GM18520 (cell line): Measurements from ENCODE around the gene VWA5A.
"Not testable (repeated sequence)": the region's sequence is repeated elsewhere in the genome, so short reads cannot be mapped to it uniquely, and the experiment has no call there.

Experiments used
- ATAC-seq: cut with Tn5 transposase; IDR thresholded peaks from one replicate; pipeline ENCODE4 v1.9.1; 2021; ENCODE audit not compliant: unreplicated experiment

The VWA5A gene

GRCh38 chr11:124168796-124169195 lies 53.5 kb downstream of the VWA5A start:
- no peak for ATAC-seq

DNA sequence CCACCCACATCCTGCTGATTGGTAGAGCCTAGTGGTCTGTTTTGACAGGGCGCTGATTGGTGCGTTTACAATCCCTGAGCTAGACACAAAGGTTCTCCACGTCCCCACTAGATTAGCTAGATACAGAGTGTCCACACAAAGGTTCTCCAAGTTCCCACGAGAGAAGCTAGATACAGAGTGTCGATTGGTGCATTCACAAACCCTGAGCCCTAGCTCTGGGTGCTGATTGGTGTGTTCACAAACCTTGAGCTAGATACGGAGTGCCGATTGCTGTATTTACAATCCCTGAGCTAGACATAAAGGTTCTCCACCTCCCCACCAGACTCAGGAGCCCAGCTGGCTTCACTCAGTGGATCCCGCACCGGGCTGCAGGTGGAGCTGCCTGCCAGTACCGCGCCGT lies 55.1 kb downstream of the VWA5A start:
- ATAC-seq, result not testable (repeated sequence)

DNA sequence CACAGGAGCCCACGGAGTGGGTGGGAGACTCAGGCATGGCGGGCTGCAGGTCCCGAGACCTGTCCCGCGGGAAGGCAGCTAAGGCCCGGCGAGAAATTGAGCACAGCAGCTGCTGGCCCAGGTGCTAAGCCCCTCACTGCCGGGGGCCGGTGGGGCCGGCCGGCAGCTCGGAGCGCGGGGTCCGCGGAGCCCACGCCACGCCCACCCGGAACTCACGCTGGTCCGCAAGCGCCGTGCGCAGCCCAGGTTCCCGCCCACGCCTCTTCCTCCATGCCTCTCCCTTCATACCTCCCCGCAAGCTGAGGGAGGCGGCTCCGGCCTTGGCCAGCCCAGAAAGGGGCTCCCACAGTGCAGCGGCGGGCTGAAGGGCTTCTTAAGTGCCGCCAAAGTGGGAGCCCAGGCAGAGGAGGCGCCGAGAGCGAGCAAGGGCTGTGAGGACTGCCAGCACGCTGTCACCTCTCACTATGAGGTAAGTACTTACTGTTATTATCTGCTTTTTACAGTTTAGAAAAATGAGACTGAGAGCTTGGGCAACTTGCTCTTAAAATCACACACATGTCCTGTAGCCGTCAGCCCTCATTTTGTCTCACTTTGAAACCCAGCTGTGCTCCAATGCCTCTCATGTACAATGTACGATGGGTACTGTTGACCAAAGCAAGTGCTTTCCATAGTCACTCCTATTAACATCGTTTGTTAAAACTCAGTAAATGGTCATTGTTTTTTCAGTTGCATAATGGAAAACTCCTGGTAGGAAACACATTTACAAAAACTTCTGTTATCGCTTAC lies 55.7 kb downstream of the VWA5A start:
- no peak for ATAC-seq

DNA sequence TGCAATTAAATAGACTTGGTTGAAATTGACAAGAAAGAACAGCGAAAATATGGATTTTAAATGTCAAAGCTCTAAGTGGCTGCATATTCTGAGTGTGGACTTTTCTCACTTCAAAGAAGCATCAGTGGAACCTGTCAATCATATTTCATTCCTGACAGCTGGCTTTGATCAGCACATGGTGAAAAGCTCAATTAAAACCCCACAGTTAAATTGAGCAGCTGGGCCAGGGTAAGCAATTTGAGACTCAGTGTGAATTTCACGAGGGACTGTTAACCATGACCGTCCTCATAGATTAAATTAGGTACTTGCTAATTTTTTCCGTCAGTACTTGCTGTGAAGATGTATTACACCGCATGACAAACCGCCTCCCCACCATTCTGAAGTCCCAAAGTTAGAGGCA lies 56.9 kb downstream of the VWA5A start:
- no peak for ATAC-seq

- ATAC-seq, result no peak
Observed at GRCh38 chr11:124172599-124172998, 57.3 kb downstream of the VWA5A start.

DNA sequence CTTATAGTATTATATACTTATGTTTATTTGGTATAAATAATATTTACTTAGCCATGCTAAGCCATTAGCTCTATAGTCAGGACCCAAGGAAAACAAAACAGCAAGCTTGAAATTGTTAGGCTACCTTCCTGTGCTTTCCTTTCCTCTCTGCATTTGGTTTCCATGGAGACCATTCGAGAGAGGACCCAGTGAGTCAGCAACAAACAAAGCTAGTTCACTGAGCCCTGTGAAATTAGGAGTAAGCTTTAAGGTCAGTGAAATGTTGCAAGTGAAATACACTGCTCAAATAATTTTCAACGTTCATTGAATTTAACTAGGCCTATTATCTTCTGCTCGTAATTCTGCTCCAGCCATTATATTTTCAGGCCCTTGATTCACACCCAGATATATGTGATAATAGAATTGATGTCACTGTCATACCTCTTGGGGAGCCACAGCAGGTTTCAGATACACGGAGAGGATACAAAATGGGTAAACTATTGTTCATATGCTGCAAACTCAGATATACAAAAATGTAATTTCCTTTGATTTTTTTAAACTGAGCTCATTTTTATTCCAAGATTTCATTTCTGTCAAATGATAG lies 58.8 kb downstream of the VWA5A start:
- no peak for ATAC-seq

GRCh38 chr11:124176925-124177715 lies 61.9 kb downstream of the VWA5A start:
- ATAC-seq, result no peak

GRCh38 chr11:124179310-124179709 lies 64.1 kb downstream of the VWA5A start:
- ATAC-seq, result no peak

GRCh38 chr11:124183068-124183467 lies 67.8 kb downstream of the VWA5A start, which contains the start of gene OR10D3:
TSS of gene OR10D3 (plus strand) at chr11:124183345. CDS start at chr11:124185270, 1,925 bp downstream.
- no peak for ATAC-seq

DNA sequence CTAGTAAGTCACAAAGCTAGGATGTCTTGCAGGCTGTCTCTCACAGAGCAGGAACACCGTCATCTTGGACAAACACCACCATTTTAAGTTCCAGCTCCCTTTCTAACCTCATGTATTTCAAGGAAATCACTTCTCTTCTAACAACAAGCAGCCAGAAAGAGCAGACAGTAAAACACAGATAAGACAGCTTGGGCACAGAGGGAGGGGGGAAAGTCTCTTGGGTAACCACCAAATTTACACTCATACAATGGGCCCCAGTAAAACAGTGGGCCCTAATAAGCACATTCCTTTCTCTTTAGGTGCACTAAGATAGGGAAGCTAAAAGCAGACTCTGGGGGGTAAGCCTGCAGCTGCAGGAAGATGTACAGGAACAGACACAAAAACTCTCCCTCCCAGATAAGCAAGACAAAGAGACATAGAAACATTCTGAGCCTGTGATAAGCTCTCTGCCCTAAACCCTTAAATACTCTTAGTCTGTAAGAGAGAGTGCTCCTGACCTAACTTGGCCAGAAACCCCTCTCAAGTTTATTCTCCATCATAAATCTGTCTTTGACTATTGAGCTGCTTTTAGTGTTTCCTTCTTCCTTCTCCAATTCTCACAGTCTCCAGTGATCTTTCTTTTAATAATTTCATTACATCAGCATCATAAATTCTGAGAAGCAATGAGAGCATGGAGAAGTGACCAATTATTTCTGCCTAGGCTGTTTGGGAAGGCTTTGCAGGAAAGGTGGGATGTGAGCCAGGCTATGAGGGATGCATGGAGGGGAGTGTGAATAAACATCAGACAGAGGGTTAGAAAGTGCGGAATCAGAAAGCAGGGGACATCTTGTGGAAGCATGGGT lies 75.3 kb downstream of the VWA5A start:
- ATAC-seq, result no peak

DNA sequence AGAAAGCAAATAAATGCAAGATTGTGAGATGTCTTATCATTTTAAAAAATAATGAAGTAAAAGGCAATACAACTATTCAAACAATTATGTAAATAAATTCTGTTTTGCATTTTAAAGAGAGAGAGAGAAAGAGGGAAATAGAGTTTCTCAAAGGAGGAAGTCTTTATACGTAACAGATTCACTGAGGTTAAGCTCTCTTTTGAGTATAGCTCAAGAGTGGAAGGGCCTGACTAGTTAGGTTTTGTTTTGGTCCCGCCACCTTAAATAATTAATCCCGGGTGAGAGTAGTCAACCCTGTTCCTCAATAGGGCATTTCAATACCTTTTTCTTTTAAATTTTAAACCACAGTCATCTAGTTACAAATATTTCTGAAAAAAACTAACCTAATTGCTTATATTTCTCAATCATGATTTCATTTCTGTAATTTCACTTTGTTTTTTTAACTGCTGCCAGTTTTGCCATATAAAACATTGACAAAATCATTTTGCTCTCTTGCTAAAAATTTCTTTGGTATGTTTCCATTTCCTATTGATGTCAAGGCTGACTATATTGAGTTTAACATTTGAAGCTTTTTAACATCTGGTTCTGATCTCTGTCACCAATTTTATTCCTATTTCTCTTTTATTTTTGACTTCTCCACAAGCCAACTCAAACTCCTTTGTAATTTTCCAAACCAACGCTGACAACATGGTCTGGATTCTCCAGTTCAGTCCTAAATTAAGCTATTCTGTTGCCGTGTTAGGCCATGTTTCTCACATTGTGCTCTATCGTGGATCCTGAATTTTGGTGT lies 78.2 kb downstream of the VWA5A start:
- ATAC-seq, result no peak

- no peak for ATAC-seq
Observed at GRCh38 chr11:124194293-124195188, 79.3 kb downstream of the VWA5A start.

DNA sequence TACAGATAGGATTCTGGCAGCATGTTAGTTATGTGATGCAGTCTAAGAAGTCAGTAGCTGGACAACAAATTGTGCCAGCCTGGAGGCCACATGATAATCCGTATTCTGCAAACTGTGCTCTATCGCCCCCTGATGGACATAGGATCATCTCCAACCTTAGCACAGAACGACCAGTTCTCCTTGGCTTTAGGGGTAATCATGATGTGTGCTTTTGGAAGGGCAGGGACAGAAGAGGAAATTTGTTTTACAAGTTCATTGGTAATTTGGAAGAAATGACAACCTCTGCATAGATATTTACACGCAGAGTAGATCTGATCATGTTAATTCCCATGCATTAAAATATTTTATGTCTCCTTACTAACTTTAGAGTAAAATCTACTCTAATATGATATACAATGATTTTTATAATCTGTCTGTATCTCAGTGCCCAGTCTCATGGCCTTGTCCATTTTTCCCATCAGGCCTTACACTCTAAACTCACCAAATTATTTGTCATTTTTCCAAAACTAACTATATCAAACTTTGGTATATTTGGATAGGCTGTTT lies 80.0 kb downstream of the VWA5A start:
- ATAC-seq, result peak; percentile 64
